VCaP (cell line): ENCODE data around the gene ILKAP.

Source experiments
- H3K27ac ChIP-seq: fragments of 450-650 bp; 2 replicates; pipeline ENCODE4 v1.5.1; 2017
- TF ChIP-seq, protein P1 (sequence below): fragments of 450-650 bp; conservative IDR thresholded peaks from 2 replicates; pipeline ENCODE4 v1.5.1; 2017; ENCODE audit warnings: mild to moderate bottlenecking, moderate library complexity

Gene ILKAP

GRCh38 chr2:238162251-238162845, 41.1 kb downstream of the ILKAP start:
- TF ChIP-seq, protein P1, sequence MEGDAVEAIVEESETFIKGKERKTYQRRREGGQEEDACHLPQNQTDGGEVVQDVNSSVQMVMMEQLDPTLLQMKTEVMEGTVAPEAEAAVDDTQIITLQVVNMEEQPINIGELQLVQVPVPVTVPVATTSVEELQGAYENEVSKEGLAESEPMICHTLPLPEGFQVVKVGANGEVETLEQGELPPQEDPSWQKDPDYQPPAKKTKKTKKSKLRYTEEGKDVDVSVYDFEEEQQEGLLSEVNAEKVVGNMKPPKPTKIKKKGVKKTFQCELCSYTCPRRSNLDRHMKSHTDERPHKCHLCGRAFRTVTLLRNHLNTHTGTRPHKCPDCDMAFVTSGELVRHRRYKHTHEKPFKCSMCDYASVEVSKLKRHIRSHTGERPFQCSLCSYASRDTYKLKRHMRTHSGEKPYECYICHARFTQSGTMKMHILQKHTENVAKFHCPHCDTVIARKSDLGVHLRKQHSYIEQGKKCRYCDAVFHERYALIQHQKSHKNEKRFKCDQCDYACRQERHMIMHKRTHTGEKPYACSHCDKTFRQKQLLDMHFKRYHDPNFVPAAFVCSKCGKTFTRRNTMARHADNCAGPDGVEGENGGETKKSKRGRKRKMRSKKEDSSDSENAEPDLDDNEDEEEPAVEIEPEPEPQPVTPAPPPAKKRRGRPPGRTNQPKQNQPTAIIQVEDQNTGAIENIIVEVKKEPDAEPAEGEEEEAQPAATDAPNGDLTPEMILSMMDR = no peak
- H3K27ac ChIP-seq = no peak overlapping the region

DNA sequence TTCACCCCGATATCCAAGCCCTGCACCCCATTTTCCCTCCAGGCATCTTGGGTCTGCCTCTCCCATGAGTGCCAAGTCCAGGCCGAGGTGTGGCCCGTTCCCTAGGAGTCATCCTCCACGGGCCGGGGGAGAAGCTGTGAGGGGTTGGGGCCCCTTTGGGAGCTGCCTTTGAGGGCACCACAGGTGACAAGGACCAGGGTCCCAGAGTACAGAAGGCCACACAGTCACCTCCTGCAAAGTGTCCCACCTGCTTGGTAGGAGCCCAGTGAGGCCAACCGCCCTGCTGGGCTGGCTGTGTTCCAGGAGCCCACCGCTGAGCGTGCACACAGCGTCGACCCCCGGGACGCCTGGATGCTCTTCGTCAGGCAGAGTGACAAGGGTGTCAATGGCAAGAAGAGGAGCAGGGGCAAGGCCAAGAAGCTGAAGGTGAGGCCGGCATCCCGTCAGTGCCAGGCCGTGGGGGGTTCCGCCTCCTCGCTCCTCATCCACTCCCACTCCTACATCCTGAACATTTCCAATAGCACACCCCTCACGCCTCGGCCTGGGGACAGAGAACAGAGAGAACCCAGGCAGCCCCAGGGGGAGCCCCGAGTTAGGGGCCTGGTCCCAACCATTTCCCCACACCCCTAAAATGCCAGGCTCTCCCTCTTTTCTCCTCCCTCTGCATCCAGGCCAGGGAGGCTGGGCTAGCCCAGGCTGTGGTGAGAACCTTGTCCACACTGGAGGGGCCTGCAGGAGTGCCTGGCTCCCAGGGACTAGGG, 42.0 kb downstream of the ILKAP start:
- H3K27ac ChIP-seq = no peak overlapping the region
- TF ChIP-seq, protein P1 = no peak

- no peak overlapping the region for H3K27ac ChIP-seq
- TF ChIP-seq, protein P1 = peak; percentile 43
Measured at GRCh38 chr2:238160206-238161129, 43.0 kb downstream of the ILKAP start.

- TF ChIP-seq, protein P1 = no peak
- no peak overlapping the region for H3K27ac ChIP-seq
Measured at GRCh38 chr2:238159661-238160205, 43.8 kb downstream of the ILKAP start.

DNA sequence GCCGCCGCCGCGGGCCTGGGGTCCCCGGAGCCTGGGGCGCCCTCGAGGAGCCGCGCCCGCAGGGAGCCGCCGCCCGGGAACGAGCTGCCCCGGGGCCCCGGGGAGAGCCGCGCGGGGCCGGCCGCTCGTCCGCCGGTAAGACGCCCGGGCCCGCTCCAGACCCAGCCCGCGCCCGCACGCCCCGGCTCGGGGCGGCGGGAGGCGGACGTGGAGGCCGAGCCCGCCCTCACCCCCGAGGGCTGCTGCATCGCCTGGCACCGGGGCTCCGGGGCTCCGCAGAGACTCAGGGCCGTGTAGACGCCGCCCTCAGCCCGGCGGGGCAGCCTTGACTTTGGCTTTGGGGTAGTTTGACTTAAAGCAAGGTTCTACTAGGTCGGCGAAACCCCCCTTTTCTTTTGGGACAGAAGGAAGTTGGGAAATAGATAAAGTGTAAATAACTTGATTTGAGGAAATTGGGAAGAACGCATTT, 44.4 kb downstream of the ILKAP start:
- TF ChIP-seq, protein P1 = peak; percentile 49
- H3K27ac ChIP-seq = peak overlapping the region; percentile 56; the same call in 1 of the 2 replicates

GRCh38 chr2:238158509-238159070, 44.9 kb downstream of the ILKAP start, which contains the start of gene ERFE:
Gene ERFE, plus strand, starts transcription at chr2:238158970. Its CDS starts 38 bp downstream, at chr2:238159008.
- TF ChIP-seq, protein P1 = peak; percentile 75
- peak within 1 kb of the TSS; percentile 56; the same call in 1 of the 2 replicates for H3K27ac ChIP-seq
